Measurements from ENCODE around the gene CTSD.

GRCh38 chr11:1736447-1736992 lies 27.2 kb downstream of the CTSD start:
- TF ChIP-seq POLR2A (IDR thresholded peaks at IDR 0.05), result no peak
- TF ChIP-seq, protein P1, sequence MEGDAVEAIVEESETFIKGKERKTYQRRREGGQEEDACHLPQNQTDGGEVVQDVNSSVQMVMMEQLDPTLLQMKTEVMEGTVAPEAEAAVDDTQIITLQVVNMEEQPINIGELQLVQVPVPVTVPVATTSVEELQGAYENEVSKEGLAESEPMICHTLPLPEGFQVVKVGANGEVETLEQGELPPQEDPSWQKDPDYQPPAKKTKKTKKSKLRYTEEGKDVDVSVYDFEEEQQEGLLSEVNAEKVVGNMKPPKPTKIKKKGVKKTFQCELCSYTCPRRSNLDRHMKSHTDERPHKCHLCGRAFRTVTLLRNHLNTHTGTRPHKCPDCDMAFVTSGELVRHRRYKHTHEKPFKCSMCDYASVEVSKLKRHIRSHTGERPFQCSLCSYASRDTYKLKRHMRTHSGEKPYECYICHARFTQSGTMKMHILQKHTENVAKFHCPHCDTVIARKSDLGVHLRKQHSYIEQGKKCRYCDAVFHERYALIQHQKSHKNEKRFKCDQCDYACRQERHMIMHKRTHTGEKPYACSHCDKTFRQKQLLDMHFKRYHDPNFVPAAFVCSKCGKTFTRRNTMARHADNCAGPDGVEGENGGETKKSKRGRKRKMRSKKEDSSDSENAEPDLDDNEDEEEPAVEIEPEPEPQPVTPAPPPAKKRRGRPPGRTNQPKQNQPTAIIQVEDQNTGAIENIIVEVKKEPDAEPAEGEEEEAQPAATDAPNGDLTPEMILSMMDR (IDR thresholded peaks at IDR 0.05), result no peak
- no peak for TF ChIP-seq POLR2AphosphoS5 (IDR thresholded peaks at IDR 0.05)
- TF ChIP-seq EP300 (IDR thresholded peaks at IDR 0.05), result no peak
